DMS153 (cell line): ENCODE data around the gene ARL5A.

ENCODE experiments used
- DNase-seq: peaks from one replicate; lab custom pipeline; 2025; lab: John Stamatoyannopoulos, UW

The ARL5A gene

GRCh38 chr2:151766437-151767153 is 61.6 kb downstream of the ARL5A start:
- no peak for DNase-seq

- DNase-seq, result peak; percentile 85
Observed at GRCh38 chr2:151765760-151766410, 62.3 kb downstream of the ARL5A start.

- DNase-seq, result no peak
Observed at GRCh38 chr2:151762694-151763093, 65.5 kb downstream of the ARL5A start.

DNA sequence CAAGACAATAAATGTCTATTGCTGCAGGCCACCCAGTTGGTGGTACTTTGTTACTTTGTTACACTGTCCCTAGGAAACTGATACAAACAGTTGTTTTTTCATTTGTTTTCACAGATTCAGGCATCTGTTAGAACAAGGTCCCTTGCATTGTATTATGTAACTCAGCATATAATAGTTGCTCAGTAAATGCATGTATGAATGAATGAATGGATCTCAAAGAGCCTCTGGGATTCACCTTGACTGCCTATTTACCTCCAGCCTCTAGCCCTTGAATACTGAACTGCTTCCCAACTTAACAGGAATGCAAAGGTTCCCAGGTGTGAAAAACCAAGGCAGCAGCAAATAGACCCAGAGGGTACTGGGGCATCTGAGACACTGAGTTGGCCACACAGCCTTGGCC is 66.5 kb downstream of the ARL5A start:
- no peak for DNase-seq

- no peak for DNase-seq
Observed at GRCh38 chr2:151761193-151761592, 67.0 kb downstream of the ARL5A start.

- DNase-seq, result no peak
Observed at GRCh38 chr2:151760139-151760650, 68.0 kb downstream of the ARL5A start.

GRCh38 chr2:151758744-151759143 is 69.5 kb downstream of the ARL5A start:
- no peak for DNase-seq

DNA sequence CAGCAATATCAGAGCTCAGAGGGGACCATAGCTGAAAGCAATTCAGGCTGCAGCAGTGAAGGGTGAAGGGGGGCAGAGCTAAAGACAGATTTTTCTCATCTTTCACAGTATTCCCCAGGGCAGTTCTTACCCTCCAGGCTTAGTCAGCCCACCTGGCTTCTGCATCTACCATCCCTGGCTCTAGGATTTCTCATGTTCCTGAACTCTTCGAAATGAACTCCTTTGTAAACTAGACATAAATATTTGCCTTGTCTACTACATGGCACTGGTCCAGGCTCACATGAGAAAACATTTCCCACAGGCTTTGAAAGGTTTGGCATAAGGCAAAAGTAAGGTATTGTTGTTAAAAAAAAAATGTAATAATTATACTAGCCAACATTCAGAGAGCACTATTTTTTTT is 70.4 kb downstream of the ARL5A start:
- DNase-seq, result peak; percentile 38

- DNase-seq, result no peak
Observed at GRCh38 chr2:151756820-151757219, 71.4 kb downstream of the ARL5A start.

DNA sequence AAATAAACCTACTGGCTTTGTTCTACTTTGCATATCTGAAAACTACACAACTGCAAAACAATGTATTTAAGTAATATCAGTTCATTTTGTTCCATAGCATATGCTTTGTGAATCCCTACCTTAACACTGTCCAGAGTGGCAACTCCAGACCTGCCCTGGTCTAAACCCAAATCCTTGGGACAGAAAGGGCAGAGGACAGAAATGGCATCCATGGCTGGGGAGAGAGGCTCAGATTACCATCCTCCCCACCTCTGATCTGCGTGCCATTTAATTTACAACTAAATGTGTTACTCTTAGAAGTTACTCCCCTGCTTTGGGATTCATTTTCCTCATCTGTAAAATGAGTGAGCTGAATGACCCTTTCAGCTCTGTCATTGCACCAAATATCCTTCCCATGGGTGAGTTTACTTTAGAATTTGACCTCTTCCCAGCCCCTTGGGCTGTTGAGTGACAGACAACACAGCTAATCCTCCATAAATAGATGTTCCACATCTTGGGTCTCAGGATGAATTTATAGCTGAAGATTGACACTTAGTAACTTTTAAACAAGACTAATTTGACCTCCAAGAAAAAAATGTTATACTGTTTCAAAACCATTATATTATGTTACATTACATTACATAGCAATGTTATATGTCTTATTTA is 73.8 kb downstream of the ARL5A start:
- DNase-seq, result no peak

GRCh38 chr2:151753540-151753939 is 74.7 kb downstream of the ARL5A start:
- DNase-seq, result no peak
